ENCODE measurements around the gene MACROD2. TPM values are rescaled to one million over a fixed set of nuclear protein-coding genes. Genes with fewer than 3 reads are reported as not detected.

Gene MACROD2
- total RNA-seq, 1 donor from 2014 or later: 0.23 TPM

DNA sequence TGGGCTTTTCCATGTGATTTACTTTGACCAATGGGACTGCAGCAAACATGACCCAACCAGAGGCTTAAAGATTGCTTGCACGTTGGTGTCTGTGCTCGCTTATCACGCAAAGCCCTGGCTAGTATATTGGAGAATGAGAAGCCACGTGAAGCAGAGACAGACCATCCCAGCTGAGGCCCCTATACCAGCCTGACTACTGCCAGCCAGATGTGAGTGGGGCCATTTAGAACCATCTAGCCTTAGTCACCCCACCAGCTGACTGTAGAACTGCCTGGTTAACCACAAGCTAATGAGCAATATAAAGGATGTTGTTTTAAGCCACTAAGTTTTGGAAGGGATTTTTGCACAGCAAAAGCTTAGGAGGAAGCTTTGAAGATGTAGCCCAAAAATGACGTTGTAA, 74.5 kb downstream of the MACROD2 start:
- DNase-seq (ENCODE audit: low read depth): peak; percentile 30
- TF ChIP-seq, protein P1, sequence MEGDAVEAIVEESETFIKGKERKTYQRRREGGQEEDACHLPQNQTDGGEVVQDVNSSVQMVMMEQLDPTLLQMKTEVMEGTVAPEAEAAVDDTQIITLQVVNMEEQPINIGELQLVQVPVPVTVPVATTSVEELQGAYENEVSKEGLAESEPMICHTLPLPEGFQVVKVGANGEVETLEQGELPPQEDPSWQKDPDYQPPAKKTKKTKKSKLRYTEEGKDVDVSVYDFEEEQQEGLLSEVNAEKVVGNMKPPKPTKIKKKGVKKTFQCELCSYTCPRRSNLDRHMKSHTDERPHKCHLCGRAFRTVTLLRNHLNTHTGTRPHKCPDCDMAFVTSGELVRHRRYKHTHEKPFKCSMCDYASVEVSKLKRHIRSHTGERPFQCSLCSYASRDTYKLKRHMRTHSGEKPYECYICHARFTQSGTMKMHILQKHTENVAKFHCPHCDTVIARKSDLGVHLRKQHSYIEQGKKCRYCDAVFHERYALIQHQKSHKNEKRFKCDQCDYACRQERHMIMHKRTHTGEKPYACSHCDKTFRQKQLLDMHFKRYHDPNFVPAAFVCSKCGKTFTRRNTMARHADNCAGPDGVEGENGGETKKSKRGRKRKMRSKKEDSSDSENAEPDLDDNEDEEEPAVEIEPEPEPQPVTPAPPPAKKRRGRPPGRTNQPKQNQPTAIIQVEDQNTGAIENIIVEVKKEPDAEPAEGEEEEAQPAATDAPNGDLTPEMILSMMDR (conservative IDR thresholded peaks at IDR 0.05; ENCODE audit: low read depth, low read length): no peak

DNA sequence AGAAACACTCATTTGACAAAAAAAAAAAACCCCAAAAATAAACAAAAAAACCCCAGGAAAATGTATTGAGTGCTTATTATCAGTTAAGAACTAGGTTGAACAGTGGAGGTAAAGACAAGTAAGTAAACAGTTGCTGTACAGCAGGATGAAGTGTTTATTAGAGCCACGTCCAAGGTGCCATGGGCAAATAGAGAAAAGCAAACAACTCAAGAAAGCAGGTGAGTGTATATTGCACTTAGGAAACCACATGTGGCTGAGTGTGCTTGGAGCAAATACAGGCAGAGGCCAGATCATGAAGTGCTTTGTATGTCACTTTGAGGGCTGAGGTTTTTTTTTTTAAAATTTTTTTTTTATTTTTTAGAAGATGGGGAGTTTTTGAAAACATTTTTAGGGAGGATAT, 98.3 kb downstream of the MACROD2 start:
- TF ChIP-seq, protein P1 (conservative IDR thresholded peaks at IDR 0.05; ENCODE audit: low read depth, low read length): no peak
- no peak overlapping the region for H3K4me3 ChIP-seq (ENCODE audit: low read depth, low read length)
- no peak for DNase-seq (ENCODE audit: low read depth)

More for the DNA sequence above, 74.5 kb downstream of the MACROD2 start:
- H3K4me3 ChIP-seq (ENCODE audit: low read depth, low read length): no peak overlapping the region

DNA sequence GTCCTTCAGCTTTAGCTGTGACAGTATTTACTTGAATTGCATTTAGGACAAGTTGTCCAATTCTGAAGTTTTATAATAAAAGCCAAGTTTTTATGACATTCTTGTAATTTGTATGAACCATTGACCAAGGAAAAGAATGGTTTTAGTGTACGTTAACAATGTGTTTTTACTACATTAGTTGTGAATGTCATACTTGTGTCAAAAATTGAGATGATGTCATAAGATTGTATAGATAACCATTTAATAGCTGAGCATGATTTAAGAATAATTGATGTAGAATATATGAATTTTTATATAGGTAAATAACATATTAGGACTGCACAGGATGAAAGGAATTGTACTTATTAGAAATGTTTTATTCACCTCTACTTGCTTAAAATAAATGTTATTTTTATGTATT, 102.9 kb downstream of the MACROD2 start:
- no peak for DNase-seq (ENCODE audit: low read depth)
- TF ChIP-seq, protein P1 (conservative IDR thresholded peaks at IDR 0.05; ENCODE audit: low read depth, low read length): no peak
- H3K4me3 ChIP-seq (ENCODE audit: low read depth, low read length): no peak overlapping the region

DNA sequence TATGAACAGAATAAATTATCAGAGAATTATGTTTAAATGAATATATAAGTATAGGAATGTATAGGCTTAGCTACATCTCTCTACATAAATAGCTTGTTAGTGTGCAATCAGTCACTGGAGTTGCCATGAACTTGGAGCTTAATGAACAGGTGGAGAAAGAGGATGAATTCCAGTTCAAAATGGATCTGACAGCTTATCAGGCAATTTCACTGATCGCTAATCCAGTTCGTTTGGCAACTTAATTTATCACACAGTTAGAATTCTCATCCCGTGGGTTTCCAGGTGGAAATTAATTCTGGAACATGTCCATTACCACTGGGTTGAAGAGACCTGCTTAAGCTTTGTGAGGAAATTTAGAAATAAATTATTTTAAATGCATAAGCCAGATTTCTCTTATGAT, 118.1 kb downstream of the MACROD2 start:
- TF ChIP-seq, protein P1 (conservative IDR thresholded peaks at IDR 0.05; ENCODE audit: low read depth, low read length): no peak
- H3K4me3 ChIP-seq (ENCODE audit: low read depth, low read length): no peak overlapping the region
- DNase-seq (ENCODE audit: low read depth): no peak

DNA sequence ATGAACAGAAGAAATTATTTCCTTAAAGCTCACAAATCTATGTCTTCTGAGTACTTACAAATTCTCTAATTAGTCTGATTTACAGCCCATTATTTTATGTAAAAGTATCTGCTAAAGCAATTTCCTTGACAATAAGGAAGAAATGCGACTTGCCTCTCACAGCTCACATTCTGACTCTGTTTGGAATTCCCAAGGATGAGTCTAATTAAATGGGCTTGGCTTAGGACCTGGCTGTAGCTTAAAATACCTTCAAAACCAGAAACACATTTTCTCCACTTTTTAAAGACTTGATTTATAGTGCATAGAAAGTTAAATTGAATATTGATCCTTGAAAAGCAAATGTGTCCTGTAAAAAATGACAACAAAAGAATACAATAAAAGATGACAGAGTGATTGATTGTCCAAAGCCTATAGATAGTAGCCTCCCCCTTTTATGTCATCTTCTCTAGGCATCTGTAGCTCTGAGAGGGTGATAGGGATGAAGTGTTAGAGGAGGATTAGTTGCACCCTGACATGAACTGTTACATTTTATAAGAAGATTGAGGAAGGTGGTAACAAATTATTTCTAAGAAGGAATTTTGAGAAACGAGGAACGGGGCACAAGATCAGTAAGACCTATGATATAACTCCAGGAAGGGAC, 118.9 kb downstream of the MACROD2 start:
- H3K4me3 ChIP-seq (ENCODE audit: low read depth, low read length): no peak overlapping the region
- DNase-seq (ENCODE audit: low read depth): no peak
- TF ChIP-seq, protein P1 (conservative IDR thresholded peaks at IDR 0.05; ENCODE audit: low read depth, low read length): no peak

DNA sequence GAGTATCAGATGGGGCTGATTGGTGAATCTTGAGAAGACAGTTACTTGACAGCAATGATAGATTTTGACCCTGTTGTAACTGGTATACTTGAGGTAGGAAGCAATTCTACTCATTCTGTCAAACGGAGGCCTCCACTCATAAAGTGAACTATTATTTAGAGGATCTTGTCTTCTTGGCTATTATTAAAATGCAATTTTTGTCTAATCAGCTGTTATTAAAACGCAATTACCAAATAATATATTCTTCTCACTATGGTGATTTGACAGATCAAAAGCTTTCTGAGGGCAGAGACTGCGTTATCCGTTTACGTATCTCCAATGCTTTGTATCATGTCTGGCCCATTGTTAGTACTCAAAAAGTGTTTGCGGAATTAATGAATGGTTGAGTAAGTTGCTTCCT, 120.7 kb downstream of the MACROD2 start:
- TF ChIP-seq, protein P1 (conservative IDR thresholded peaks at IDR 0.05; ENCODE audit: low read depth, low read length): no peak
- no peak overlapping the region for H3K4me3 ChIP-seq (ENCODE audit: low read depth, low read length)
- DNase-seq (ENCODE audit: low read depth): no peak

DNA sequence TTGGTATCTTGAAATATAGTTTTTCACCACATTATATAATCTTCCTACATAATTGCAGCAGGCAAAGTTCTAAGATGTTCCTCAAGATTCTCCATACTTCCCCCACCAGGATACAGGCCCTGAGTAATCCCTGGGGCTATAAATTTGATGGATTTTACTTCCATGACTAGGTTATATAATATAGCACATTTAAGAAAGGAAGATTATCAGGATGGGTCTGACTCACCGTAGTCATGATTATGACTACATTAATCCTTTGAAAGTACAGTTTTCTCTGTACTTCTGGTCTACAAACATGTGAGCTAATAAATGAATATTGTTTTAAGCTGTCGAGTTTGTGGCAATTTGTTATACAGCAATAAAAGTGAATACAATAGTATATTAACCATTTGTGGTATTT, 122.5 kb downstream of the MACROD2 start:
- H3K4me3 ChIP-seq (ENCODE audit: low read depth, low read length): no peak overlapping the region
- TF ChIP-seq, protein P1 (conservative IDR thresholded peaks at IDR 0.05; ENCODE audit: low read depth, low read length): no peak
- DNase-seq (ENCODE audit: low read depth): no peak

All from epithelial cell of proximal tubule (primary cell).